ENCODE measurements around the gene C7orf57. TPM values are rescaled to one million over a fixed set of nuclear protein-coding genes. Genes with fewer than 3 reads are reported as not detected.
"Not testable (repeated sequence)": the region's sequence is repeated elsewhere in the genome, so short reads cannot be mapped to it uniquely, and the experiment has no call there.

C7orf57 gene
- total RNA-seq, 1 donor from 2014 or later, result not detected

DNA sequence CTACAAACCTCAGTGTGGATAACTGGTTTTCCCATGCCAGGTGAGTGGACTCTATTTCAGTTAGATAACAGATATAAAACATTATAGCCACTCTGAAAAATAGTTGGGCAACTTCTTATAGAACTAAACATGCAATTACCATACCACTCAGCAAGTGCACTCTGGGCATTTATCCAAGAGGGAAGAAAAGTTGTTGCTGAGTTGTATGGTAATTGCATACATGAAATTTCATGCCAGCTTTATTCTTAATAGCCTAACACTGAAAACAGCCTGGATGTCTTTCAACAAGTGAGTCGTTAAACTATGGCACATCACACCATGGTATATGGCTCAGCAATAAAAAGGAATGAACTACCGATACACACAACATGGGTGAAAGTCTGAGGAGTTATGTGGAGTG lies 43.1 kb downstream of the C7orf57 start:
- H3K27me3 Mint-ChIP-seq (ENCODE audit: unreplicated experiment), result peaks cover 8% of the 10 kb centered on the region
- no peak for DNase-seq (ENCODE audit: low spot score)
- no peaks in the 10 kb centered on the region for H3K9me3 Mint-ChIP-seq (ENCODE audit: unreplicated experiment)
- peak overlapping the region; percentile 94 for H3K27ac Mint-ChIP-seq (ENCODE audit: unreplicated experiment)
- peaks cover 50% of the 10 kb centered on the region for H3K4me1 Mint-ChIP-seq (ENCODE audit: unreplicated experiment)
- no peak for TF ChIP-seq CTCF (IDR thresholded peaks at IDR 0.05; ENCODE audit: unreplicated experiment)
- no peak overlapping the region for H3K4me3 Mint-ChIP-seq (ENCODE audit: unreplicated experiment)
- H3K36me3 Mint-ChIP-seq (ENCODE audit: low read depth, unreplicated experiment), result no peaks in the 10 kb centered on the region

DNA sequence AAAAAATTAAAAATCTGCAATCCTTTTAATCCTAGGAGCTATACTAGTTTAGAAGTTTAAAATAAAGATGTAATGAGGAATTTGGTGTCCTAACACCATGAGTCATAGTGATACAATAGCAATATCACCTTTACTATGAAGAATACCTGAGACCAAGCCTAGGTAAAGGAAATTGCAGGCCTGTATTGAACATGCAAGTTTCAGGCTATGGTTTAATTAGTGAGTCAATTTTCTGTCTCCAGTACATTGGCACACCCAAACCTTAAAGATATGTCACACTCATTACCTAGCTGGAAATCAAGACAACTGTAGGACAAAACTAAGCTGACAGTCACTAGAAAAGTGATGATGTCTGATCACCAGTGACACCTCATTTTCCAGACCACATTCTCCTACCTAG lies 47.0 kb downstream of the C7orf57 start:
- H3K36me3 Mint-ChIP-seq (ENCODE audit: low read depth, unreplicated experiment); H3K4me3 Mint-ChIP-seq (ENCODE audit: unreplicated experiment); H3K27me3 Mint-ChIP-seq (ENCODE audit: unreplicated experiment); DNase-seq (ENCODE audit: low spot score); H3K27ac Mint-ChIP-seq (ENCODE audit: unreplicated experiment); H3K9me3 Mint-ChIP-seq (ENCODE audit: unreplicated experiment): not testable (repeated sequence)
- peaks cover 53% of the 10 kb centered on the region for H3K4me1 Mint-ChIP-seq (ENCODE audit: unreplicated experiment)

GRCh38 chr7:48083114-48083830 lies 47.9 kb downstream of the C7orf57 start:
- no peak overlapping the region for H3K27ac Mint-ChIP-seq (ENCODE audit: unreplicated experiment)
- no peaks in the 10 kb centered on the region for H3K36me3 Mint-ChIP-seq (ENCODE audit: low read depth, unreplicated experiment)
- no peak for DNase-seq (ENCODE audit: low spot score)
- H3K9me3 Mint-ChIP-seq (ENCODE audit: unreplicated experiment), result no peaks in the 10 kb centered on the region
- H3K4me3 Mint-ChIP-seq (ENCODE audit: unreplicated experiment), result no peak overlapping the region
- peaks cover 2% of the 10 kb centered on the region for H3K27me3 Mint-ChIP-seq (ENCODE audit: unreplicated experiment)
- TF ChIP-seq CTCF (IDR thresholded peaks at IDR 0.05; ENCODE audit: unreplicated experiment), result no peak
- peaks cover 44% of the 10 kb centered on the region for H3K4me1 Mint-ChIP-seq (ENCODE audit: unreplicated experiment)

GRCh38 chr7:48084727-48085432 lies 49.5 kb downstream of the C7orf57 start:
- Mint-ChIP-seq H3K27ac (ENCODE audit: unreplicated experiment) (no peak overlapping the region), H3K36me3 (ENCODE audit: low read depth, unreplicated experiment) (no peaks in the 10 kb centered on the region), H3K9me3 (ENCODE audit: unreplicated experiment) (no peaks in the 10 kb centered on the region), H3K27me3 (ENCODE audit: unreplicated experiment) (peaks cover 2% of the 10 kb centered on the region), H3K4me1 (ENCODE audit: unreplicated experiment) (peaks cover 32% of the 10 kb centered on the region), H3K4me3 (ENCODE audit: unreplicated experiment) (no peak overlapping the region)
- TF ChIP-seq CTCF (IDR thresholded peaks at IDR 0.05; ENCODE audit: unreplicated experiment), result no peak
- no peak for DNase-seq (ENCODE audit: low spot score)

GRCh38 chr7:48085433-48085791 lies 50.1 kb downstream of the C7orf57 start:
- Mint-ChIP-seq H3K9me3 (ENCODE audit: unreplicated experiment) (no peaks in the 10 kb centered on the region), H3K27me3 (ENCODE audit: unreplicated experiment) (peaks cover 2% of the 10 kb centered on the region), H3K4me3 (ENCODE audit: unreplicated experiment) (no peak overlapping the region), H3K36me3 (ENCODE audit: low read depth, unreplicated experiment) (peaks cover 1% of the 10 kb centered on the region), H3K4me1 (ENCODE audit: unreplicated experiment) (peaks cover 31% of the 10 kb centered on the region), H3K27ac (ENCODE audit: unreplicated experiment) (no peak overlapping the region)
- TF ChIP-seq CTCF (IDR thresholded peaks at IDR 0.05; ENCODE audit: unreplicated experiment), result no peak
- DNase-seq (ENCODE audit: low spot score), result no peak
